BLaER1 treated with 17β-estradiol and CSF1 and Interleukin-3, amounts not matched to agents 10 nM and 100 nM (cell line): ENCODE results near the gene ANKMY1.

Source experiments
- H3K27ac ChIP-seq, 11 experiments: shearing (Covaris generic); formaldehyde crosslinking; 2 replicates each; pipeline ENCODE4 v1.8.1; 2022
- H3K27me3 ChIP-seq, 11 experiments: shearing (Covaris generic); formaldehyde crosslinking; 2 replicates each; pipeline ENCODE4 v1.8.1; 2022
- H3K36me3 ChIP-seq, 11 experiments: shearing (Covaris generic); formaldehyde crosslinking; 2 replicates each; pipeline ENCODE4 v1.8.1; 2022
- H3K4me1 ChIP-seq, 10 experiments: shearing (Covaris generic); formaldehyde crosslinking; 2 replicates each; pipeline ENCODE4 v1.8.1; 2022
- H3K4me2 ChIP-seq, 11 experiments: shearing (Covaris generic); formaldehyde crosslinking; 2 replicates each; pipeline ENCODE4 v1.8.1; 2022
- H3K4me3 ChIP-seq, 10 experiments: shearing (Covaris generic); formaldehyde crosslinking; 2 replicates each; pipeline ENCODE4 v1.8.1; 2022
- H3K9ac ChIP-seq, 11 experiments: shearing (Covaris generic); formaldehyde crosslinking; 2 replicates each; pipeline ENCODE4 v1.8.1; 2022
- H3K9me3 ChIP-seq, 11 experiments: shearing (Covaris generic); formaldehyde crosslinking; replicated peaks in 1 of 11; 2 replicates each; pipeline ENCODE4 v1.8.1; 2022
- H4K20me1 ChIP-seq, 11 experiments: shearing (Covaris generic); formaldehyde crosslinking; 2 replicates each; pipeline ENCODE4 v1.8.1; 2022
- Cebpa-rat ChIP-seq, 11 experiments: shearing (Covaris generic); IDR thresholded peaks; 2 replicates each; pipeline ENCODE4 v1.8.1; 2022

ANKMY1 gene

DNA sequence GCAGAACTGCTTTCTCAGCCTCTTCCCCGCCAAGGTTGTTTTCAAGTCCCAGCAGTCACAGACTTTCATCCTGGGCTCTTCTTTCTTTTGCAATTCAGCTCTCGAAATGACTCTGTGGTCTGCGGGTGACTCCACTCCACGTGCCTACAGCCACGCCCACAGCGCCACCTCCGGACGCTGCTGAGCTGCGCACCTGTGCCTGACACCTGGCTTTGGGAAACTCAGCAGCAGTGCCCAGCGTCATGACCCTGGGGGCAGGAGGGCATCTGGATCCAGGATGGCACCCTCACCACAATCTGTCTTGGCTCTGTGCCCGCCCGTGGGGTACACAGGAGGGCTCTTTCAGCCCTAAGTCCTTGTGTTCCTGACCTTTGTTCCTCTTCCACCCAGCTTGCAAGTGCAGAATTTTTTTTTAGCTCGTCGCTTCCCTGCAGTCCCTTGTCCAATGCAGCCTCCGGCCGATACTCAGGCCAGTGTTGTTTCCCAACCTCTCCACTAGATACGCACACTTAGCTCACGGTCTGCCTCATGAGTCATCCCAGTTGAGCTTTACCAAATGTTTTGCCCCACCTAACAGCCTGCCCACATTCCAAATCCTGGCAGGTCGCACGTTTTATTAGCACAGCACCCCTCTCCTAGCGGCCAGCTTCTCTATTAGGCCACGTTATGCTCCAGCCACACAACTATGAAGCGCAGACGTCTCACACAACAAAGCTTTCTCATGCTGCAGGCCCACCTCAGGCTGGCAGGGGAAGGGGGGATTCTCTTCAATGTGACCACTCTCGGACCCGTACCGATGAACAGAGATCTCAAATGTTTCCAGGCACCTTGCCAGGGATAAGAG lies 22.2 kb upstream of the ANKMY1 start:
- Histone ChIP-seq H3K36me3 (peaks cover 41 to 88% (median 79%) of the 10 kb centered on the region in 11 experiments), H3K9ac (peak overlapping the region in 10 of 11 experiments; percentile 2 to 60 (median 44); a peak in 14 of 22 replicates), H3K4me1 (peaks cover 47 to 68% (median 58%) of the 10 kb centered on the region in 10 experiments), H3K9me3 (peaks cover 0 to 15% (median 10%) of the 10 kb centered on the region in 11 experiments; a peak in 15 of 22 replicates), H3K4me3 (no peak overlapping the region), H3K4me2 (peak overlapping the region; percentile 5 to 77 (median 54); a peak in 17 of 22 replicates), H4K20me1 (peaks cover 8 to 59% (median 55%) of the 10 kb centered on the region in 11 experiments; a peak in 20 of 22 replicates), H3K27me3 (no peaks in the 10 kb centered on the region), H3K27ac (peak overlapping the region in 10 of 11 experiments; percentile 9 to 73 (median 59); a peak in 19 of 22 replicates)
- TF ChIP-seq Cebpa-rat (IDR thresholded peaks at IDR 0.05) = no peak

DNA sequence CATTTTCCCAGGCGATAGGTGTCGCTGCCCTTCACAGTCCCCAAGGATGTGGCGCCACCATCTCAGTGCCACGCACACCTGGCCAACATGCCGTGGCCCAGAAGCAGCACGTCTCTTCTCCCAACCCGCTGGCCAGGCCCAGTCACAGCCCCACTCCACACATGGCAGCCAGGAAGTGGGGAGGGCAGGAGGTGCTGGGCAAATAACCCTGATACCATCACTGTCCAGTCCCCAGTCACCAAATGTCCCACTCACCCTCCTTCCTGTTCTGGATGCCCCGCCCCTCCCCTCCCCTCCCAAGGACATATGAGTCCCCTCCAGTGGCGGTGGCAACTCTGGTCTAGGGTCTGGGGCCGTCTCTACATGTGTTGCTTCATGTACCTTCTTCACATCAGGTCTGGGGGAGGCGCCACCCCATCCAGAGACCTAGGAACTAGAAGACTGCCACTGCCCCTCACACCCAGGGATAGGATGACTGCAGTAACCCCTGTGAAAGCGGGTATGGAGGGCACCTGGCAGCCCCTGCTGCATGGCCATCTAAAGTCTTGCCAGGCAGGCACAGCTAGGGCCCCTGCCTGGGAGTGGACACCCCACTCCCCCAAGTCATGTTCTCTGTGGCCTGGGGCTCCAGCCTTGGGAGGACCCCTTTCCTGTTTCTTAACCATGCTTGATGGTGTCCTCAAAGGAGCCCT lies 21.4 kb upstream of the ANKMY1 start:
- TF ChIP-seq Cebpa-rat (IDR thresholded peaks at IDR 0.05) = no peak
- H3K27me3 ChIP-seq = no peaks in the 10 kb centered on the region
- peak overlapping the region in 10 of 11 experiments; percentile 6 to 77 (median 55); a peak in 16 of 22 replicates for H3K4me2 ChIP-seq
- H4K20me1 ChIP-seq = peaks cover 8 to 66% (median 63%) of the 10 kb centered on the region in 11 experiments; a peak in 20 of 22 replicates
- H3K36me3 ChIP-seq = peaks cover 48 to 95% (median 87%) of the 10 kb centered on the region in 11 experiments
- peak overlapping the region in 10 of 11 experiments; percentile 2 to 60 (median 44); a peak in 14 of 22 replicates for H3K9ac ChIP-seq
- peaks cover 42 to 60% (median 52%) of the 10 kb centered on the region in 10 experiments for H3K4me1 ChIP-seq
- H3K27ac ChIP-seq = peak overlapping the region in 10 of 11 experiments; percentile 9 to 73 (median 59); a peak in 19 of 22 replicates
- H3K4me3 ChIP-seq = no peak overlapping the region
- H3K9me3 ChIP-seq = peaks cover 0 to 15% (median 10%) of the 10 kb centered on the region in 11 experiments; a peak in 15 of 22 replicates

- Histone ChIP-seq H3K4me3 (no peak overlapping the region), H3K36me3 (peaks cover 56 to 99% (median 92%) of the 10 kb centered on the region in 11 experiments), H3K9ac (peak overlapping the region in 5 of 11 experiments; percentile 12 to 44 (median 26); a peak in 3 of 22 replicates), H4K20me1 (peaks cover 12 to 73% (median 70%) of the 10 kb centered on the region in 11 experiments; a peak in 20 of 22 replicates), H3K27me3 (no peaks in the 10 kb centered on the region), H3K9me3 (peaks cover 0 to 15% (median 10%) of the 10 kb centered on the region in 11 experiments; a peak in 15 of 22 replicates), H3K27ac (peak overlapping the region in 9 of 11 experiments; percentile 6 to 73 (median 63); a peak in 13 of 22 replicates), H3K4me1 (peaks cover 34 to 53% (median 45%) of the 10 kb centered on the region in 10 experiments), H3K4me2 (peak overlapping the region in 5 of 11 experiments; percentile 54 to 77 (median 72); a peak in 6 of 22 replicates)
- TF ChIP-seq Cebpa-rat (IDR thresholded peaks at IDR 0.05) = no peak
Observed at GRCh38 chr2:240578488-240578887, 20.7 kb upstream of the ANKMY1 start.

GRCh38 chr2:240578110-240578450 lies 20.3 kb upstream of the ANKMY1 start:
- H3K27me3 ChIP-seq = no peaks in the 10 kb centered on the region
- peaks cover 60 to 99% (median 93%) of the 10 kb centered on the region in 11 experiments for H3K36me3 ChIP-seq
- TF ChIP-seq Cebpa-rat (IDR thresholded peaks at IDR 0.05) = no peak
- H4K20me1 ChIP-seq = peaks cover 15 to 77% (median 74%) of the 10 kb centered on the region in 11 experiments; a peak in 20 of 22 replicates
- H3K4me1 ChIP-seq = peaks cover 30 to 49% (median 41%) of the 10 kb centered on the region in 10 experiments
- peaks cover 0 to 15% (median 10%) of the 10 kb centered on the region in 11 experiments; a peak in 15 of 22 replicates for H3K9me3 ChIP-seq
- H3K4me3 ChIP-seq = no peak overlapping the region
- H3K4me2 ChIP-seq = peak overlapping the region in 1 of 11 experiments; percentile 75; a peak in 2 of 22 replicates
- H3K9ac ChIP-seq = peak overlapping the region in 6 of 11 experiments; percentile 12 to 44 (median 30); a peak in 4 of 22 replicates
- peak overlapping the region in 8 of 11 experiments; percentile 12 to 73 (median 64); a peak in 6 of 22 replicates for H3K27ac ChIP-seq

DNA sequence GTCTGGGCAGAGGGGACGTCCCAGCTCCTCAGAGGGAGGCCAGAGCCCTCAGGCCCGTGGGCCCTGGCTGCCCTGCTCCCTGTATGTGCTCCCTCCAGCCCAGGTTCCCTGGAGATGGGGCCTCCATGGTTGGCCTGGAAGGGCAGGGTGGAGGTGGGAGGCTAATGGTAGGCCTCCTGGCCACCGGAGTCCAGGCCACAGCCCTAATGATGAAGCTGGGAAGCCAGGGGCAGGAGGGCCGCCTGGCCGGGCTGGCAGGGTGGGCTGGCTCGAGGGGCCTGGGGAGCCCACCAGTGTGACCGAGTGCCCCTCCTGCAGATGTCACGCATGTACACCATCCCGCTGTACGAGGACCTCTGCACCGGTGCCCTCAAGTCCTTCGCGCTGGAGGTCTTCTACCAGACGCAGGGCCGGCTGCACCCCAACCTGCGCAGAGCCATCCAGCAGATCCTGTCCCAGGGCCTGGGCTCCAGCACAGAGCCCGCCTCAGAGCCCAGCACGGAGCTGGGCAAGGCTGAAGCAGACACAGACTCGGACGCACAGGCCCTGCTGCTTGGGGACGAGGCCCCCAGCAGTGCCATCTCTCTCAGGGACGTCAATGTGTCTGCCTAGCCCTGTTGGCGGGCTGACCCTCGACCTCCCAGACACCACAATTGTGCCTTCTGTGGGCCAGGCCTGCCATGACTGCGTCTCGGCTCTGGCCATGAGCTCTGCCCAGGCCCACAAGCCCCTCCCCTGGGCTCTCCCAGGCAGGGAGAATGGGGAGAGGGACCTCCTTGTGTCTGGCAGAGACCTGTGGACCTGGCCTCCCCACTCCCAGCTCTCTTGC lies 19.7 kb upstream of the ANKMY1 start:
- TF ChIP-seq Cebpa-rat (IDR thresholded peaks at IDR 0.05) = no peak
- no peak overlapping the region for H3K4me2 ChIP-seq

DNA sequence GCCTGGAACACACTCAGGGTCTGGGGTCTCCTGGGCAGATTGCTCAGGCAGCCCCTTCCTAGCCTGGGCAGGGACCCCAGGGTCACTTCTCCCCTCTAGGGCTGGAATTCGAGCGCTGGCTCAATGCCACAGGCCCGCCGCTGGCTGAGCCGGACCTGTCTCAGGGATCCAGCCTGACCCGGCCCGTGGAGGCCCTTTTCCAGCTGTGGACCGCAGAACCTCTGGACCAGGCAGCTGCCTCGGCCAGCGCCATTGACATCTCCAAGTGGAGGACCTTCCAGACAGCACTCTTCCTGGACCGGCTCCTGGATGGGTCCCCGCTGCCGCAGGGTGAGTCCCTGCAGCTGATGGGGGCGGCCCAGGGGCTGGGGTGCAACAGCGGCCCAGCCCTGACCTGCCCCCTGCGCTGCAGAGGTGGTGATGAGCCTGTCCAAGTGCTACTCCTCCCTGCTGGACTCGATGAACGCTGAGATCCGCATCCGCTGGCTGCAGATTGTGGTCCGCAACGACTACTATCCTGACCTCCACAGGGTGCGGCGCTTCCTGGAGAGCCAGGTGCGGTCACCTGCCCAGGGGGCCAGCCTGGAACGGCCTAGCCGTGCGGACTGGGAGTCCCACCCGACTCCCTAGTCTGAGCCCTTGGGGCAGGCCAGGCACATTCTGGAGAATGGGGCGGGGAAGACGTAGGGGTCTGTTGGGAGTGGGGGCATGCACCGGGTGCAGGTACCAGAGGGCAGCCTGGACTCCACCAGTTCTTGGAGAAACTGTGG lies 18.8 kb upstream of the ANKMY1 start:
- H3K36me3 ChIP-seq = peaks cover 72 to 100% (median 98%) of the 10 kb centered on the region in 11 experiments
- no peak for TF ChIP-seq Cebpa-rat (IDR thresholded peaks at IDR 0.05)

More for the DNA sequence above, 19.7 kb upstream of the ANKMY1 start:
- peaks cover 0 to 15% (median 10%) of the 10 kb centered on the region in 11 experiments; a peak in 15 of 22 replicates for H3K9me3 ChIP-seq
- H3K27ac ChIP-seq = peak overlapping the region in 3 of 11 experiments; percentile 11 to 40 (median 20); a peak in 1 of 22 replicates
- H3K9ac ChIP-seq = peak overlapping the region in 2 of 11 experiments; percentile 26 to 36; a peak in 1 of 22 replicates
- H3K4me1 ChIP-seq = peaks cover 24 to 43% (median 35%) of the 10 kb centered on the region in 10 experiments
- no peaks in the 10 kb centered on the region for H3K27me3 ChIP-seq
- peaks cover 66 to 100% (median 94%) of the 10 kb centered on the region in 11 experiments for H3K36me3 ChIP-seq
- no peak overlapping the region for H3K4me3 ChIP-seq
- H4K20me1 ChIP-seq = peaks cover 21 to 83% (median 80%) of the 10 kb centered on the region in 11 experiments; a peak in 21 of 22 replicates

DNA sequence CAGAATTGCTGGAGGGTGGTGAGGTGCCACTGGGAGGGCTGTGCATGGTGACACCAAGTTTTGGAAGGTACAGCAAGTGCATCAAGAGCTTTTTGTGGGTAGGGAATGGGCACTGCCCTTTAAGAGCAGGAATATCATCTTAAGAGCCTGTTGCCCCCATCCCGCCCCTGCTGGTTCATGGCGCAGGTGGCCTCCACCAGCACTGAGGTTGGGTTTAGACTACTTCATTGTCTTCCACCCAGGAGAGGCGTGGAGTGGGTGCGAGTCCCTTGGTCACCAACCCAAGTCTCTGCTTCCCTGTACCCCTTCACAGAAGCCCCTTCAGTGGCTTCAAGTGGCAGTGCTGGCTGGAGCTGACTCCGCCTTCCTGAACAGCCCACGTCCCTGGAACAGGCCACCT lies 18.2 kb upstream of the ANKMY1 start:
- no peaks in the 10 kb centered on the region for H3K27me3 ChIP-seq
- peaks cover 36 to 98% (median 95%) of the 10 kb centered on the region in 11 experiments for H4K20me1 ChIP-seq
- H3K9ac ChIP-seq = no peak overlapping the region
- H3K9me3 ChIP-seq = peaks cover 0 to 3% (median 2%) of the 10 kb centered on the region in 11 experiments; a peak in 10 of 22 replicates
- H3K36me3 ChIP-seq = peaks cover 72 to 100% (median 93%) of the 10 kb centered on the region in 11 experiments
- H3K27ac ChIP-seq = no peak overlapping the region
- no peak overlapping the region for H3K4me3 ChIP-seq
- H3K4me2 ChIP-seq = no peak overlapping the region
- peaks cover 24 to 50% (median 38%) of the 10 kb centered on the region in 10 experiments for H3K4me1 ChIP-seq
- TF ChIP-seq Cebpa-rat (IDR thresholded peaks at IDR 0.05) = no peak

More for the DNA sequence above, 18.8 kb upstream of the ANKMY1 start:
- H4K20me1 ChIP-seq = peaks cover 30 to 92% (median 89%) of the 10 kb centered on the region in 11 experiments
- no peaks in the 10 kb centered on the region for H3K27me3 ChIP-seq
- peaks cover 18 to 45% (median 33%) of the 10 kb centered on the region in 10 experiments for H3K4me1 ChIP-seq
- no peak overlapping the region for H3K4me2 ChIP-seq
- peaks cover 0 to 9% (median 8%) of the 10 kb centered on the region in 11 experiments; a peak in 15 of 22 replicates for H3K9me3 ChIP-seq
- H3K27ac ChIP-seq = 0 out of 22 replicates have a peak overlapping the region, but pooled peaks of 1 of the 11 experiments have one; percentile 11
- no peak overlapping the region for H3K4me3 ChIP-seq
- H3K9ac ChIP-seq = no peak overlapping the region
